K562 (cell line): Measurements from ENCODE around the gene RBM5. TPM values are rescaled to one million over a fixed set of nuclear protein-coding genes. Genes with fewer than 3 reads are reported as not detected.
A peak's percentile ranks its signal among the peaks of the same experiment; 100 is the strongest.

Experiments
- ARNT ChIP-seq, 2 experiments: fragments of 450-650 bp; IDR thresholded peaks; 2 replicates each; pipeline ENCODE4 v1.6.1; 2016; ENCODE audit warnings: mild to moderate bottlenecking in 1 of 2
- CBX3 ChIP-seq, 2 experiments: IDR thresholded peaks; 1 replicate in 1 of 2; 2 replicates in 1 of 2; pipeline ENCODE4 v1.6.1; 2012; ENCODE audit warnings: inconsistent platforms in 2 of 2, low read length in 2 of 2, borderline replicate concordance in 1 of 2, control low read depth in 1 of 2
- CC2D1A ChIP-seq: fragments of 450-650 bp; IDR thresholded peaks from 2 replicates; pipeline ENCODE4 v1.6.1; 2017; ENCODE audit warnings: mild to moderate bottlenecking
- CHD4 ChIP-seq: fragments of 200-600 bp; sonication (generic); IDR thresholded peaks from 3 replicates; pipeline ENCODE4 v1.6.1; 2012; ENCODE audit warnings: low read depth, mild to moderate bottlenecking, mixed read lengths, low read length, inconsistent platforms; ENCODE audit not compliant: insufficient read depth, insufficient replicate concordance, poor library complexity, severe bottlenecking
- DNMT1 ChIP-seq: fragments of 450-650 bp; IDR thresholded peaks from 2 replicates; pipeline ENCODE4 v1.6.1; 2016; ENCODE audit warnings: antibody characterized with exemption, mild to moderate bottlenecking
- FUS ChIP-seq: fragments of 200-400 bp; formaldehyde crosslinking; optimal IDR thresholded peaks from 2 replicates; pipeline ENCODE3; 2017; ENCODE audit warnings: low read depth, low read length
- GABPB1 ChIP-seq: sonication (generic); formaldehyde crosslinking; IDR thresholded peaks from 2 replicates; pipeline ENCODE4 v1.8.0; 2022; ENCODE audit warnings: mild to moderate bottlenecking, missing genetic modification reagents
- HNRNPL ChIP-seq: fragments of 200-400 bp; formaldehyde crosslinking; IDR thresholded peaks from 2 replicates; pipeline ENCODE4 v1.6.1; 2017; ENCODE audit warnings: low read depth, mild to moderate bottlenecking, low read length
- IFI16 ChIP-seq: fragments of 250-450 bp; sonication (Bioruptor Pico); IDR thresholded peaks from 2 replicates; pipeline ENCODE4 v2.1.2; 2022; ENCODE audit warnings: mild to moderate bottlenecking, inconsistent platforms
- KAT8 ChIP-seq: fragments of 450-650 bp; IDR thresholded peaks from 2 replicates; pipeline ENCODE4 v1.6.1; 2016; ENCODE audit warnings: low read depth, mild to moderate bottlenecking
- LCOR ChIP-seq: sonication (generic); formaldehyde crosslinking; IDR thresholded peaks from 2 replicates; pipeline ENCODE4 v1.8.0; 2022; ENCODE audit warnings: mild to moderate bottlenecking, missing genetic modification reagents
- MYC ChIP-seq, 2 experiments: fragments of 250-450 bp in 1 of 2; sonication (Bioruptor Pico) in 1 of 2; IDR thresholded peaks; 2 replicates each; pipeline versions ENCODE4 v1.5.1 to v1.6.1; 2012 to 2021; ENCODE audit warnings: low read depth in 2 of 2, borderline replicate concordance in 1 of 2, improper control_type of control experiment in 1 of 2, low read length in 1 of 2, mild to moderate bottlenecking in 1 of 2, moderate library complexity in 1 of 2
- NCOA4 ChIP-seq: fragments of 450-650 bp; IDR thresholded peaks from 2 replicates; pipeline ENCODE4 v1.6.1; 2018; ENCODE audit warnings: mild to moderate bottlenecking; ENCODE audit not compliant: partially characterized antibody
- NFRKB ChIP-seq: fragments of 450-650 bp; IDR thresholded peaks from 2 replicates; pipeline ENCODE4 v1.6.1; 2016; ENCODE audit warnings: low read depth
- RFX1 ChIP-seq: fragments of 450-650 bp; IDR thresholded peaks from 2 replicates; pipeline ENCODE4 v1.6.1; 2016; ENCODE audit warnings: mild to moderate bottlenecking, moderate library complexity
- STAG1 ChIP-seq: sonication (generic); formaldehyde crosslinking; IDR thresholded peaks from 2 replicates; pipeline ENCODE4 v1.5.0; 2020; ENCODE audit warnings: missing genetic modification reagents, borderline replicate concordance
- TAF1 ChIP-seq: IDR thresholded peaks from 2 replicates; pipeline ENCODE4 v1.6.1; 2011; ENCODE audit warnings: mild to moderate bottlenecking, low read length, moderate library complexity; ENCODE audit not compliant: insufficient read depth, control insufficient read depth, severe bottlenecking; ENCODE audit errors: extremely low read depth
- THRAP3 ChIP-seq: fragments of 450-650 bp; IDR thresholded peaks from 2 replicates; pipeline ENCODE4 v1.6.1; 2016; ENCODE audit warnings: mild to moderate bottlenecking, inconsistent platforms, borderline replicate concordance
- U2AF2 ChIP-seq: fragments of 200-400 bp; formaldehyde crosslinking; optimal IDR thresholded peaks from 2 replicates; pipeline ENCODE3; 2017; ENCODE audit warnings: low read depth, mild to moderate bottlenecking, low read length
- ZC3H8 ChIP-seq: fragments of 450-650 bp; IDR thresholded peaks from 2 replicates; pipeline ENCODE4 v1.6.1; 2017
- polyA plus RNA-seq, 8 experiments: library from polyadenylated mRNA; depleted of rRNA in 4 of 8; stranded (reverse) in 5 of 8; unstranded in 3 of 8; fragments of >200 nt; fragmentation: Nextera tagmentation in 2 of 8; fragmentation: Illumina TruSeq in 1 of 8; extraction: Ambion mirVana in 2 of 8; extraction: Trizol in 1 of 8; gene quantifications; 2 replicates each; pipeline versions ENCODE4 v1.2.1 to v1.2.3, GENCODE V29; 2011 to 2014; ENCODE audit warnings: inconsistent platforms in 1 of 8, missing spikeins in 1 of 8
- total RNA-seq, 7 experiments: library from RNA; depleted of rRNA in 6 of 7; stranded (reverse); fragments of >200 nt in 6 of 7; fragmentation: Illumina TruSeq in 2 of 7; extraction: Trizol in 2 of 7; gene quantifications; 2 replicates each; pipeline versions ENCODE4 v1.2.1 to v1.2.3, GENCODE V29; 2011 to 2021; ENCODE audit warnings: low replicate concordance in 1 of 7
- TF ChIP-seq, protein P1 (sequence below): fragments of 250-450 bp; sonication (Bioruptor Pico); IDR thresholded peaks from 2 replicates; pipeline ENCODE4 v1.9.0; 2021; ENCODE audit warnings: mild to moderate bottlenecking
- TF ChIP-seq, protein P2 (sequence below): sonication (generic); formaldehyde crosslinking; IDR thresholded peaks from 2 replicates; pipeline ENCODE4 v1.8.1; 2022; ENCODE audit warnings: missing genetic modification reagents
- TF ChIP-seq, protein P3 (sequence below), 3 experiments: IDR thresholded peaks in 2 of 3; conservative IDR thresholded peaks in 1 of 3; 2 replicates each; pipeline ENCODE4 v1.5.1; 2011 to 2012; ENCODE audit warnings: low read length in 3 of 3, mild to moderate bottlenecking in 3 of 3, control low read depth in 2 of 3, improper control_type of control experiment in 1 of 3, inconsistent platforms in 1 of 3, low read depth in 1 of 3, mixed read lengths in 1 of 3, moderate library complexity in 1 of 3; ENCODE audit not compliant: insufficient read depth in 2 of 3
- TF ChIP-seq, protein P4 (sequence below): fragments of 250-450 bp; sonication (Bioruptor Pico); IDR thresholded peaks from 2 replicates; pipeline ENCODE4 v1.5.1; 2021; ENCODE audit warnings: mild to moderate bottlenecking

RBM5 gene
- total and polyA plus RNA-seq, 9 of the 15 experiments (the other 6 are each of a cell fraction or from before 2014, with no cell fraction given): 24.5 to 153 (median 81.6) TPM

DNA sequence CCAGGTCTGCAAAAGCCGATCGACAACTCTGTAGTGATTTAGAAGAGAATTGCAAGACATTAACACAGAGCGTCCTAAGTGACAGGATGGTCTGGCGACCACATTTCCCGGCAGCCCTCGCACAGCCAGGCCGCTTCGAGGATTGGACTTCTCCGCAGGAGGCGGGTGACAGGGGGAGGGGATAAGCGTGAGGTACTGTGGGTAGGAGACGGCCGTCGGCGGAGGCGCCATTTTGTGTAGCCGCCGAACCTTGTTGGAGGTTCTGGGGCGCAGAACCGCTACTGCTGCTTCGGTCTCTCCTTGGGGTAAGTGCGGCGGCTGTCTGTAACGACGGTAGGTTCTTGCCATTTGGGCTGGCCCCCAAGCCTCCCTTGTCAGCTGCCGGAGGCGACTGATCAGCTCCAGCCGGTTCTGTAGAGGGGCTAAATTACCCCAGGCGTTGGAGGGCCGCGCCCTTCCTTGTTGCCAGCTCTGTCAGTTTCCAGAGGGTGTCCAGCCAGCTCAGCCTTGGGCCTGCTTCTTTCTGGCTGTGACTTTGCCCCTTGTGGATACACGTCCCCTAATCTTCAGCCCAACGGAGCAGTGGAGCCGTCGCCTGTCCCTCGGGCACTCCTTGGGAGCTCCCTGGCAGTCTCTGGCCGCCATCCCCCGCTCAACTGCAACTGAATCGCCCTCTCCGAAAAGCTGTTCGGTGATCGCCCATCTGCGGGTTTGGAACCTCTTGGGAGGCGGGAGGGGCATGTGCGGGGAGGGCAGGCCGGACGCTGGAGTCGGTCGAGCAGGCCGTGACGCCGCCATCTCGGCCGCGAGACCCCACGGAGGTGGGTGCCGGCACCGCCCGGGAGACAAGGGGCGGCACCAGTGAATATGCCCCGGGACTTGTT lies at the start of gene RBM5 (continued):
- peak; percentile 84 for TF ChIP-seq TAF1
- TF ChIP-seq HNRNPL: no peak
- TF ChIP-seq U2AF2: no peak
- no peak for TF ChIP-seq CC2D1A
- TF ChIP-seq, protein P1, sequence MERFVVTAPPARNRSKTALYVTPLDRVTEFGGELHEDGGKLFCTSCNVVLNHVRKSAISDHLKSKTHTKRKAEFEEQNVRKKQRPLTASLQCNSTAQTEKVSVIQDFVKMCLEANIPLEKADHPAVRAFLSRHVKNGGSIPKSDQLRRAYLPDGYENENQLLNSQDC (CRISPR knock-in tag): no peak
- TF ChIP-seq FUS: no peak
- TF ChIP-seq KAT8: no peak
- TF ChIP-seq, protein P2, sequence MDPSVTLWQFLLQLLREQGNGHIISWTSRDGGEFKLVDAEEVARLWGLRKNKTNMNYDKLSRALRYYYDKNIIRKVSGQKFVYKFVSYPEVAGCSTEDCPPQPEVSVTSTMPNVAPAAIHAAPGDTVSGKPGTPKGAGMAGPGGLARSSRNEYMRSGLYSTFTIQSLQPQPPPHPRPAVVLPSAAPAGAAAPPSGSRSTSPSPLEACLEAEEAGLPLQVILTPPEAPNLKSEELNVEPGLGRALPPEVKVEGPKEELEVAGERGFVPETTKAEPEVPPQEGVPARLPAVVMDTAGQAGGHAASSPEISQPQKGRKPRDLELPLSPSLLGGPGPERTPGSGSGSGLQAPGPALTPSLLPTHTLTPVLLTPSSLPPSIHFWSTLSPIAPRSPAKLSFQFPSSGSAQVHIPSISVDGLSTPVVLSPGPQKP (CRISPR knock-in tag): no peak
- TF ChIP-seq MYC (IDR thresholded peaks at IDR 0.05; ENCODE audit: low read depth, low read length): no peak; the same call in 1 of the 2 replicates
- TF ChIP-seq MYC (CRISPR knock-in tag; IDR thresholded peaks at IDR 0.05; ENCODE audit: borderline replicate concordance, low read depth): no peak
- TF ChIP-seq, protein P3, sequence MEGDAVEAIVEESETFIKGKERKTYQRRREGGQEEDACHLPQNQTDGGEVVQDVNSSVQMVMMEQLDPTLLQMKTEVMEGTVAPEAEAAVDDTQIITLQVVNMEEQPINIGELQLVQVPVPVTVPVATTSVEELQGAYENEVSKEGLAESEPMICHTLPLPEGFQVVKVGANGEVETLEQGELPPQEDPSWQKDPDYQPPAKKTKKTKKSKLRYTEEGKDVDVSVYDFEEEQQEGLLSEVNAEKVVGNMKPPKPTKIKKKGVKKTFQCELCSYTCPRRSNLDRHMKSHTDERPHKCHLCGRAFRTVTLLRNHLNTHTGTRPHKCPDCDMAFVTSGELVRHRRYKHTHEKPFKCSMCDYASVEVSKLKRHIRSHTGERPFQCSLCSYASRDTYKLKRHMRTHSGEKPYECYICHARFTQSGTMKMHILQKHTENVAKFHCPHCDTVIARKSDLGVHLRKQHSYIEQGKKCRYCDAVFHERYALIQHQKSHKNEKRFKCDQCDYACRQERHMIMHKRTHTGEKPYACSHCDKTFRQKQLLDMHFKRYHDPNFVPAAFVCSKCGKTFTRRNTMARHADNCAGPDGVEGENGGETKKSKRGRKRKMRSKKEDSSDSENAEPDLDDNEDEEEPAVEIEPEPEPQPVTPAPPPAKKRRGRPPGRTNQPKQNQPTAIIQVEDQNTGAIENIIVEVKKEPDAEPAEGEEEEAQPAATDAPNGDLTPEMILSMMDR (IDR thresholded peaks at IDR 0.05 in 2 of 3, conservative IDR thresholded peaks at IDR 0.05 in 1 of 3; ENCODE audit: insufficient read depth in 2 of 3, low read depth in 1 of 3, low read length in 3 of 3): no peak
- TF ChIP-seq DNMT1: no peak
- TF ChIP-seq CHD4: no peak
- TF ChIP-seq GABPB1 (CRISPR knock-in tag): peak; percentile 36; the same call in 1 of the 2 replicates
- no peak for TF ChIP-seq STAG1 (CRISPR knock-in tag)
- no peak for TF ChIP-seq CBX3 (IDR thresholded peaks at IDR 0.05; ENCODE audit: borderline replicate concordance in 1 of 2, low read length in 2 of 2)
- TF ChIP-seq, protein P4, sequence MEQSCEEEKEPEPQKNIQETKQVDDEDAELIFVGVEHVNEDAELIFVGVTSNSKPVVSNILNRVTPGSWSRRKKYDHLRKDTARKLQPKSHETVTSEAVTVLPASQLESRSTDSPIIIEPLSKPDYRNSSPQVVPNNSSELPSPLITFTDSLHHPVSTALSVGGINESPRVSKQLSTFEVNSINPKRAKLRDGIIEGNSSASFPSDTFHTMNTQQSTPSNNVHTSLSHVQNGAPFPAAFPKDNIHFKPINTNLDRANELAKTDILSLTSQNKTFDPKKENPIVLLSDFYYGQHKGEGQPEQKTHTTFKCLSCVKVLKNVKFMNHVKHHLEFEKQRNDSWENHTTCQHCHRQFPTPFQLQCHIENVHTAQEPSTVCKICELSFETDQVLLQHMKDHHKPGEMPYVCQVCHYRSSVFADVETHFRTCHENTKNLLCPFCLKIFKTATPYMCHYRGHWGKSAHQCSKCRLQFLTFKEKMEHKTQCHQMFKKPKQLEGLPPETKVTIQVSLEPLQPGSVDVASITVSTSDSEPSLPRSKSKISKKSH: no peak
- TF ChIP-seq LCOR: no peak
- TF ChIP-seq IFI16 (CRISPR knock-in tag): no peak
- peak; percentile 100 for TF ChIP-seq NFRKB
- no peak for TF ChIP-seq RFX1
- TF ChIP-seq ARNT (IDR thresholded peaks at IDR 0.05): no peak; a peak in 1 of 4 replicates
- TF ChIP-seq NCOA4: no peak
- TF ChIP-seq THRAP3: no peak
- no peak for TF ChIP-seq ZC3H8
